Body of pancreas (tissue), 4 donors: ENCODE measurements around the gene ABHD6. TPM values are rescaled to one million over a fixed set of nuclear protein-coding genes. Genes with fewer than 3 reads are reported as not detected.

Experiments
- ATAC-seq: fragments of 150-250 bp; one replicate; pipeline ENCODE4 v1.9.1; 2016
- DNase-seq, 4 donors: peaks; one replicate each; pipeline ENCODE4 v3.0.0-alpha.2; 2019
- H3K27ac ChIP-seq, 4 donors: fragments of 200-600 bp; sonication (generic); 1 replicate in 3 of 4; 2 replicates in 1 of 4; pipeline versions ENCODE4 v1.5.1 to v1.6.1; 2016 to 2019; ENCODE audit warnings: mild to moderate bottlenecking in 1 of 4, mixed read lengths in 1 of 4, moderate library complexity in 1 of 4
- H3K27me3 ChIP-seq, 2 donors: fragments of 200-600 bp; sonication (generic); one replicate each; pipeline ENCODE4 v1.6.0; 2016; ENCODE audit warnings: mild to moderate bottlenecking in 1 of 2
- H3K36me3 ChIP-seq, 2 donors: fragments of 200-600 bp; sonication (generic); replicated peaks in 1 of 2; 2 replicates each; pipeline ENCODE4 v1.5.1; 2016; ENCODE audit warnings: low read depth in 2 of 2; ENCODE audit not compliant: insufficient read depth in 1 of 2
- H3K4me1 ChIP-seq: fragments of 200-600 bp; sonication (generic); one replicate; pipeline ENCODE4 v1.6.0; 2016
- H3K4me3 ChIP-seq, 2 donors: fragments of 200-600 bp; sonication (generic); 1 replicate in 1 of 2; 2 replicates in 1 of 2; pipeline ENCODE4 v1.5.1; 2016 to 2019
- H3K9me3 ChIP-seq, 3 donors: fragments of 200-600 bp; sonication (generic); 1 replicate in 2 of 3; 2 replicates in 1 of 3; pipeline ENCODE4 v1.5.1; 2016
- POLR2A ChIP-seq, 3 donors: fragments of 450-650 bp; IDR thresholded peaks; one replicate each; pipeline ENCODE4 v1.6.1; 2016; ENCODE audit warnings: antibody characterized with exemption in 3 of 3, mild to moderate bottlenecking in 2 of 3
- WGBS, 2 donors: methylation state at CpG; one replicate each; pipeline ENCODE4 v1.1.5; 2017; 5-methylcytosine and 5-hydroxymethylcytosine counted together
- intact Hi-C: fragments of 100-400 bp; cut with DNase I; formaldehyde crosslinking; loops from one replicate; pipeline ENCODE4 v1.15.1; 2023
- total RNA-seq, 2 donors: library from RNA; depleted of rRNA; stranded (reverse); fragments of >200 nt; gene quantifications; one replicate each; pipeline ENCODE4 v1.1.0, GENCODE V29; 2016
- TF ChIP-seq, protein P1 (sequence below), 7 experiments: fragments of 450-650 bp in 4 of 7; fragments of 200-600 bp in 3 of 7; sonication (generic) in 3 of 7; IDR thresholded peaks; one replicate each; pipeline ENCODE4 v1.5.1; 2016 to 2019; ENCODE audit warnings: antibody characterized with exemption in 7 of 7

Gene ABHD6
- total RNA-seq, 2 donors from 2014 or later, result 5.3 to 6.2 TPM

DNA sequence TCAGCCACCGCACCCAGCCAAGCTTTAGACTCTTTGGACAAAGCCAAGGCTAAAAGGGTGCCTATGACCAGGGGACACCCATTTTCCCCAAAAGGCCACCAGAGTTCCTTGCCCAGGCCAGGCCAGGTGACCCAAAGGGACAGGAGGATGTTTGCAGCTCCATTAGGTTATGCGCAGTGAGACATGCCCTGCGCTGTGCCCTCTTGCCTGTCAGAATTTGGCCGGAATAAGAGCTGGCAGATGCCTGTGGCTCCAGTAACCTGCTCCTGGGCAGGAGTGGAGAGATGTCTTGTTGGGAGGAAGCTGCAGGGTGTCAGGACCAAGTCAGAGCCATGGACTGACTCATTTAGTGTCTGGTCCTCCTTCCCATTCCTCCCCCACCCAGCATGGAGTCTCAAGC, 47.3 kb upstream of the ABHD6 start:
- Histone ChIP-seq H3K4me3 (no peak overlapping the region), H3K27ac (no peak overlapping the region), H3K9me3 (no peaks in the 10 kb centered on the region), H3K27me3 (no peaks in the 10 kb centered on the region), H3K36me3 (no peaks in the 10 kb centered on the region), H3K4me1 (peaks cover 5% of the 10 kb centered on the region)
- ATAC-seq (no peak), DNase-seq (no peak)
- 94 to 100% methylated on average over 3 to 4 of the region's 4 CpGs for WGBS, 2 donors
- intact Hi-C loops, result loop anchor here (5.0 kb wide), 1 partner anchor 107 kb away; no protein-coding TSS in a partner anchor
- TF ChIP-seq POLR2A (IDR thresholded peaks at IDR 0.05), result no peak
- TF ChIP-seq, protein P1, sequence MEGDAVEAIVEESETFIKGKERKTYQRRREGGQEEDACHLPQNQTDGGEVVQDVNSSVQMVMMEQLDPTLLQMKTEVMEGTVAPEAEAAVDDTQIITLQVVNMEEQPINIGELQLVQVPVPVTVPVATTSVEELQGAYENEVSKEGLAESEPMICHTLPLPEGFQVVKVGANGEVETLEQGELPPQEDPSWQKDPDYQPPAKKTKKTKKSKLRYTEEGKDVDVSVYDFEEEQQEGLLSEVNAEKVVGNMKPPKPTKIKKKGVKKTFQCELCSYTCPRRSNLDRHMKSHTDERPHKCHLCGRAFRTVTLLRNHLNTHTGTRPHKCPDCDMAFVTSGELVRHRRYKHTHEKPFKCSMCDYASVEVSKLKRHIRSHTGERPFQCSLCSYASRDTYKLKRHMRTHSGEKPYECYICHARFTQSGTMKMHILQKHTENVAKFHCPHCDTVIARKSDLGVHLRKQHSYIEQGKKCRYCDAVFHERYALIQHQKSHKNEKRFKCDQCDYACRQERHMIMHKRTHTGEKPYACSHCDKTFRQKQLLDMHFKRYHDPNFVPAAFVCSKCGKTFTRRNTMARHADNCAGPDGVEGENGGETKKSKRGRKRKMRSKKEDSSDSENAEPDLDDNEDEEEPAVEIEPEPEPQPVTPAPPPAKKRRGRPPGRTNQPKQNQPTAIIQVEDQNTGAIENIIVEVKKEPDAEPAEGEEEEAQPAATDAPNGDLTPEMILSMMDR (IDR thresholded peaks at IDR 0.05), result no peak

DNA sequence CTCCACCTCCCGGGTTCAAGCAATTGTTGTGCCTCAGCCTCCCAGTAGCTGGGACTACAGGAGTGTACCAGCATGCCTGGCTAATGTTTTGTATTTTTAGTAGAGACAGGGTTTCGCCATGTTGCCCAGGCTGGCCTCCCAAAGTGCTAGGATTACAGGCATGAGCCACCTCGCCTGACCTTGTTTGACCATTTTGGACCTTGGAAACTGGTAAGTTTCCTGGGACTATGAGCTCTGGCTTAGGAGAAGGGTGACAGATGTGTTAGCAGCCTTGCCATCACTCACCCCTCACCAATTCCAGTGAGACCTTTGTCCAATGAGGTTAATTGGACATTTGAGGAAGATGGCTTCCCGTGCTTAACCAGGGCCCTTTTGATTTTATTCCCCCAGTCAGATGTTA, 46.7 kb upstream of the ABHD6 start:
- no peaks in the 10 kb centered on the region for H3K9me3 ChIP-seq
- no peaks in the 10 kb centered on the region for H3K27me3 ChIP-seq
- H3K4me3 ChIP-seq, result no peak overlapping the region
- DNase-seq (no peak), ATAC-seq (no peak)
- no peak overlapping the region for H3K27ac ChIP-seq
- peaks cover 5% of the 10 kb centered on the region for H3K4me1 ChIP-seq
- no peak for TF ChIP-seq POLR2A (IDR thresholded peaks at IDR 0.05)
- TF ChIP-seq, protein P1 (IDR thresholded peaks at IDR 0.05), result no peak
- 82 to 88% methylated on average over 4 of the region's 4 CpGs for WGBS, 2 donors
- no peaks in the 10 kb centered on the region for H3K36me3 ChIP-seq
- intact Hi-C loops, result loop anchor here (5.0 kb wide), 1 partner anchor 106 kb away; no protein-coding TSS in a partner anchor

- peaks cover 5% of the 10 kb centered on the region for H3K4me1 ChIP-seq
- TF ChIP-seq, protein P1 (IDR thresholded peaks at IDR 0.05), result no peak
- no peak for TF ChIP-seq POLR2A (IDR thresholded peaks at IDR 0.05)
- 53 to 64% methylated on average over 10 of the region's 10 CpGs for WGBS, 2 donors
- H3K36me3 ChIP-seq, result no peaks in the 10 kb centered on the region
- DNase-seq (no peak), ATAC-seq (no peak)
- no peaks in the 10 kb centered on the region for H3K27me3 ChIP-seq
- intact Hi-C loops, result loop anchor here (5.0 kb wide), 1 partner anchor 106 kb away; no protein-coding TSS in a partner anchor
- H3K27ac ChIP-seq, result no peak overlapping the region
- H3K4me3 ChIP-seq, result no peak overlapping the region
- H3K9me3 ChIP-seq, result no peaks in the 10 kb centered on the region
Observed at GRCh38 chr3:58191361-58191991, 46.1 kb upstream of the ABHD6 start.

DNA sequence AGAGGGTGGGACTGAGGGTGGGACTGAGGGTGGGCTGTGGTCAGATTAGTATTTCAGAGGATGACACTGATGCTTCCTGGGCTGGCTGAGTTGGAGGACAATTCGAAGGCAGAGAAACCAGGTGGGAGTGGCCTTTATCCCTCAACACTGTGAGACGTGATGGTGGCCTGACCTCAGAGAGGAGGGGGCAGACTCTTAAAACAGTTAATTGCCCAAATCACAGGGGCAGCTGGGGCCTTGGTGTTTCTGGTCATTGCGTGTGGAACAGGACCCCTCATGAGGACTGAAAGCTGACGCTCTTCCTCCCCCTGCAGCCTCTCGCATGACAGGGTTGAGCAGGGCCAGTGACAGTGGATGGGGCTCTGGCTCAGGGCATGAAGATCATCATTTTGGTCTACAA, 45.5 kb upstream of the ABHD6 start:
- no peaks in the 10 kb centered on the region for H3K27me3 ChIP-seq
- peaks cover 5% of the 10 kb centered on the region for H3K4me1 ChIP-seq
- DNase-seq, result no peak
- H3K4me3 ChIP-seq, result no peak overlapping the region
- WGBS, 2 donors, result 71 to 80% methylated on average over 4 to 5 of the region's 5 CpGs
- no peak overlapping the region for H3K27ac ChIP-seq
- no peak for ATAC-seq
- no peaks in the 10 kb centered on the region for H3K9me3 ChIP-seq
- H3K36me3 ChIP-seq, result no peaks in the 10 kb centered on the region
- intact Hi-C loops, result loop anchor here (5.0 kb wide), 1 partner anchor 105 kb away; no protein-coding TSS in a partner anchor
- TF ChIP-seq POLR2A (IDR thresholded peaks at IDR 0.05), result no peak
- TF ChIP-seq, protein P1 (IDR thresholded peaks at IDR 0.05), result no peak
